Measurements from ENCODE around the gene ASTN2.

The ASTN2 gene, protein sequence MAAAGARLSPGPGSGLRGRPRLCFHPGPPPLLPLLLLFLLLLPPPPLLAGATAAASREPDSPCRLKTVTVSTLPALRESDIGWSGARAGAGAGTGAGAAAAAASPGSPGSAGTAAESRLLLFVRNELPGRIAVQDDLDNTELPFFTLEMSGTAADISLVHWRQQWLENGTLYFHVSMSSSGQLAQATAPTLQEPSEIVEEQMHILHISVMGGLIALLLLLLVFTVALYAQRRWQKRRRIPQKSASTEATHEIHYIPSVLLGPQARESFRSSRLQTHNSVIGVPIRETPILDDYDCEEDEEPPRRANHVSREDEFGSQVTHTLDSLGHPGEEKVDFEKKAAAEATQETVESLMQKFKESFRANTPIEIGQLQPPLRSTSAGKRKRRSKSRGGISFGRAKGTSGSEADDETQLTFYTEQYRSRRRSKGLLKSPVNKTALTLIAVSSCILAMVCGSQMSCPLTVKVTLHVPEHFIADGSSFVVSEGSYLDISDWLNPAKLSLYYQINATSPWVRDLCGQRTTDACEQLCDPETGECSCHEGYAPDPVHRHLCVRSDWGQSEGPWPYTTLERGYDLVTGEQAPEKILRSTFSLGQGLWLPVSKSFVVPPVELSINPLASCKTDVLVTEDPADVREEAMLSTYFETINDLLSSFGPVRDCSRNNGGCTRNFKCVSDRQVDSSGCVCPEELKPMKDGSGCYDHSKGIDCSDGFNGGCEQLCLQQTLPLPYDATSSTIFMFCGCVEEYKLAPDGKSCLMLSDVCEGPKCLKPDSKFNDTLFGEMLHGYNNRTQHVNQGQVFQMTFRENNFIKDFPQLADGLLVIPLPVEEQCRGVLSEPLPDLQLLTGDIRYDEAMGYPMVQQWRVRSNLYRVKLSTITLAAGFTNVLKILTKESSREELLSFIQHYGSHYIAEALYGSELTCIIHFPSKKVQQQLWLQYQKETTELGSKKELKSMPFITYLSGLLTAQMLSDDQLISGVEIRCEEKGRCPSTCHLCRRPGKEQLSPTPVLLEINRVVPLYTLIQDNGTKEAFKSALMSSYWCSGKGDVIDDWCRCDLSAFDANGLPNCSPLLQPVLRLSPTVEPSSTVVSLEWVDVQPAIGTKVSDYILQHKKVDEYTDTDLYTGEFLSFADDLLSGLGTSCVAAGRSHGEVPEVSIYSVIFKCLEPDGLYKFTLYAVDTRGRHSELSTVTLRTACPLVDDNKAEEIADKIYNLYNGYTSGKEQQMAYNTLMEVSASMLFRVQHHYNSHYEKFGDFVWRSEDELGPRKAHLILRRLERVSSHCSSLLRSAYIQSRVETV (N-terminal part only)

DNA sequence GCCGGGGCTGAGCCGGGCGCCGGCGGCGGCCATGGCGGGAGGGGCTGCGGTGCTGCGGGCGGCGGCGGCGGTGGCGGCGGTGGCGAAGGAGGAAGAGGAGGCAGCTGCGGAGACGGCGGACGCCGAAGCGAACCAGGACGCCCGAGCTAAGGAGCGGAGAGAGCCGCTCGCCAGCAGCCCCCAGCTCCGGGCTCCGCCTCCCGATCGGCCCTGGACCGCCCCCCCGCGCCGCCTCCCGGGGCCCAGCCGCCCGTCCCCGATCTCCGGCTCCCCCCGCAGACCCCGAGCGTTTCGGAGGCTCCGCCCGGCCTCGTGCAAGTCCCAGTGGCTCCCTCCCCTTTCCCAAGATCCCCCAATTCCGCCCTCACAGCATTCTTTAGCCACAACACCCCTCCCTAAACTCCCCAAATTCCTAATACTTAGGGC lies at the start of gene ASTN2:
TSS of gene ASTN2 (minus strand) at position 152 of the 426 bp plus-strand sequence. CDS start at position 33, 119 bp downstream.
- no peaks in the 10 kb centered on the region for H3K36me3 ChIP-seq (ENCODE audit: control insufficient read depth, insufficient read depth, low read length)
- peak within 1 kb of the TSS; percentile 78 for H3K4me3 ChIP-seq (ENCODE audit: low read depth, low read length)
- H3K4me1 ChIP-seq (ENCODE audit: control insufficient read depth, insufficient read depth, low read length) = peaks cover 22% of the 10 kb centered on the region
- peaks cover 89% of the 10 kb centered on the region for H3K27me3 ChIP-seq (ENCODE audit: control insufficient read depth, insufficient read depth, low read length)
- no peaks in the 10 kb centered on the region for H3K9me3 ChIP-seq (ENCODE audit: control insufficient read depth, insufficient read depth, low read depth, low read length)
- H3K9ac ChIP-seq (ENCODE audit: low read length) = no peak within 1 kb of the TSS
- H3K27ac ChIP-seq (ENCODE audit: low read depth, low read length) = no peak within 1 kb of the TSS

DNA sequence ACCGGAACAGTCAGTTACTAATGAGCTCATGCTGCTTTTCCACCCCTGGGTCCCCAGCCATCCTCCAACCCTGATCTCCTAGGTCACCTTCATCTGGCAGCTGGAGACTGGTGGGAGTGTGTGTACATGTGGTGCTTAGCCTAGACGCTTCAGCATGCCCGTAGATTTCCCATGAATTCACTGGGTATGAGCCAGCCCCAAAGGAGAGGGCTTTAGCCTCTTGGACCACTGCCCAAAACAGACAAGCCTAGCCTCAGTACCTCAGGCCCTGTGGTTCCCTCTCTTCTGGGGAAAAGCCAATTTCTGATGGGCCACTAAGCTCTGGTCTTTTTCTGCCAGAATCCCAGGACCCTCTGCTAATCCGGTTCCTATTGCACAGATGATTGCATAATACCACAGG lies 48.0 kb upstream of the ASTN2 start:
- Histone ChIP-seq H3K36me3 (ENCODE audit: control insufficient read depth, insufficient read depth, low read length) (no peaks in the 10 kb centered on the region), H3K27me3 (ENCODE audit: control insufficient read depth, insufficient read depth, low read length) (0 out of 2 replicates have a peak, but pooled peaks cover 4% of the 10 kb centered on the region), H3K4me1 (ENCODE audit: control insufficient read depth, insufficient read depth, low read length) (no peaks in the 10 kb centered on the region), H3K9ac (ENCODE audit: low read length) (no peak overlapping the region), H3K9me3 (ENCODE audit: control insufficient read depth, insufficient read depth, low read depth, low read length) (no peaks in the 10 kb centered on the region), H3K4me3 (ENCODE audit: low read depth, low read length) (no peak overlapping the region), H3K27ac (ENCODE audit: low read depth, low read length) (no peak overlapping the region)

DNA sequence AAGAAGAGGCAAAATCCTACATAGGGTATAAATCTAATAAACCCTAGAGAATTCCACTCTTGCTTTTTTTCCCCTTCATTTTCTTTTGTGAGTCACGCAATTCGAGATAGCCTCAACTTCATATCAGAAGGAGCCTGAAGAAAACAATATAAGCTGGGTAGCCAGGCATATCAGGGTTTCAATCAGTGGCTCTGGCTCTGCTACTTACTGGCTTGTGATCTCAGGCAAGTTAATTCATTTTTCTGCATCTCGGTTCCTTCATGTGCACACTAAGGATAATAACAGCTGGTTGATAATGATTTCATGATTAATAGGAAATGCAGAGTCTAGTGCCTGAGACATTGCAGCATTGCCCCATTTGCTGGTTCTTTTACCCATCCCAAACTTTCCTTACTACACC lies 46.5 kb upstream of the ASTN2 start:
- H3K4me3 ChIP-seq (ENCODE audit: low read depth, low read length) = no peak overlapping the region
- H3K27ac ChIP-seq (ENCODE audit: low read depth, low read length) = no peak overlapping the region
- no peaks in the 10 kb centered on the region for H3K9me3 ChIP-seq (ENCODE audit: control insufficient read depth, insufficient read depth, low read depth, low read length)
- H3K27me3 ChIP-seq (ENCODE audit: control insufficient read depth, insufficient read depth, low read length) = 0 out of 2 replicates have a peak, but pooled peaks cover 4% of the 10 kb centered on the region
- H3K9ac ChIP-seq (ENCODE audit: low read length) = no peak overlapping the region
- no peaks in the 10 kb centered on the region for H3K36me3 ChIP-seq (ENCODE audit: control insufficient read depth, insufficient read depth, low read length)
- no peaks in the 10 kb centered on the region for H3K4me1 ChIP-seq (ENCODE audit: control insufficient read depth, insufficient read depth, low read length)

DNA sequence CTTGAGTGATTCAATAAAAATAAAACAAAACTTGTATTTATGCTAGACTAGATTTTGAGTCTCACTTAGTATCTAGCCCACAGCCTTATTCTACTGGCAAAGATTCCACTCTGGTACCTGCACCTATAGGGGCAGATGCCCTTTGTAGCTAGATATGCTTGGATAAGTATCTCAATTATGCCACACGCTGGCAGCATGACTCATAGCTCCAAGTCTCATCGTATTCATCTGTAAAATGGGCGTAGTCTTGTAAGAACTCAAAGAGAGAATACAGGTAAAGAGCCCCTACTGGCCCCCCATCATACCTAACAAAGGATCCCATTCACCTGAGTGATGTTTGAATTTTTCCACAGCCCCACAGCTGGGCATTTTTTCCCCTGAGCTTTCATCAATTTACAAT lies 45.9 kb upstream of the ASTN2 start:
- H3K9ac ChIP-seq (ENCODE audit: low read length) = no peak overlapping the region
- H3K9me3 ChIP-seq (ENCODE audit: control insufficient read depth, insufficient read depth, low read depth, low read length) = no peaks in the 10 kb centered on the region
- H3K4me3 ChIP-seq (ENCODE audit: low read depth, low read length) = no peak overlapping the region
- H3K4me1 ChIP-seq (ENCODE audit: control insufficient read depth, insufficient read depth, low read length) = no peaks in the 10 kb centered on the region
- H3K36me3 ChIP-seq (ENCODE audit: control insufficient read depth, insufficient read depth, low read length) = no peaks in the 10 kb centered on the region
- 0 out of 2 replicates have a peak, but pooled peaks cover 4% of the 10 kb centered on the region for H3K27me3 ChIP-seq (ENCODE audit: control insufficient read depth, insufficient read depth, low read length)
- H3K27ac ChIP-seq (ENCODE audit: low read depth, low read length) = no peak overlapping the region

DNA sequence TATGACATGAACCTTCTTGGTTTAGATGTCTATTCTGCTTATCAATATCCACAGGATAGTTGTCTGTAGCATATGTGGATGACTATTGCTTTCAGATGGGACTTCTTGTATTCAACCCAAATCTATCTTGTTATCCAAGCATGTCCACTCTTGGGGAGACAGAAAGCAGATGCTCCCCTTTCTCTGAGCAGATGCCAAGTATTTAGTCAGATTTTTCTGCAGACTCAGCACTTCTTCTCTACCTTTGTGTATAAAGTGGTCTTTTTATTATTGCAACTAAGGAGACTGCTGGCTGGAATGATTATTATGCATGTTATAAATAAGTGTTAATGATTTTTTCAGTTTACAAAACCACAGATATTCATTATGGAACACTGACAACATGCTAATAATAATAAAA lies 45.1 kb upstream of the ASTN2 start:
- Histone ChIP-seq H3K4me1 (ENCODE audit: control insufficient read depth, insufficient read depth, low read length) (no peaks in the 10 kb centered on the region), H3K36me3 (ENCODE audit: control insufficient read depth, insufficient read depth, low read length) (no peaks in the 10 kb centered on the region), H3K4me3 (ENCODE audit: low read depth, low read length) (no peak overlapping the region), H3K9me3 (ENCODE audit: control insufficient read depth, insufficient read depth, low read depth, low read length) (no peaks in the 10 kb centered on the region), H3K27me3 (ENCODE audit: control insufficient read depth, insufficient read depth, low read length) (0 out of 2 replicates have a peak, but pooled peaks cover under 1% of the 10 kb centered on the region), H3K27ac (ENCODE audit: low read depth, low read length) (no peak overlapping the region), H3K9ac (ENCODE audit: low read length) (no peak overlapping the region)

DNA sequence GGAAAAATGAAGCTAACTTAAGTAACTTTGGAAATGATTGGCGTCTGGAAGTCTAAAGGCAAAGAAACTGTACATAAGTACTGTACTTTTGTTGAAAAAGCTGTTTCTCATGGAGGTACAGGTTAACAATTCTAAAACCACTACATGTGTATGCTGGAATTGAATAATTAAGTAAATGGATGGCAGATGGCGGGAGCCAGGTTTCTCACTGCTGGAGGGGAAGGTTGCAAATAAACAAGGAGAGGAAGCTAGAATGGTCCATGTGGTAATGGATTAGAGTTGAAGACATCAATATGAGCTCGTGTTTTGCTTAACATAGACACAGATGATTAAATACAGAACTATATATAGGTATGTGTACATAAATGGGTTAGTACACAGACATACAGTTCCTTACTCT lies 43.2 kb upstream of the ASTN2 start:
- no peaks in the 10 kb centered on the region for H3K27me3 ChIP-seq (ENCODE audit: control insufficient read depth, insufficient read depth, low read length)
- no peaks in the 10 kb centered on the region for H3K4me1 ChIP-seq (ENCODE audit: control insufficient read depth, insufficient read depth, low read length)
- no peaks in the 10 kb centered on the region for H3K9me3 ChIP-seq (ENCODE audit: control insufficient read depth, insufficient read depth, low read depth, low read length)
- H3K36me3 ChIP-seq (ENCODE audit: control insufficient read depth, insufficient read depth, low read length) = no peaks in the 10 kb centered on the region
- H3K4me3 ChIP-seq (ENCODE audit: low read depth, low read length) = no peak overlapping the region
- no peak overlapping the region for H3K9ac ChIP-seq (ENCODE audit: low read length)
- no peak overlapping the region for H3K27ac ChIP-seq (ENCODE audit: low read depth, low read length)

DNA sequence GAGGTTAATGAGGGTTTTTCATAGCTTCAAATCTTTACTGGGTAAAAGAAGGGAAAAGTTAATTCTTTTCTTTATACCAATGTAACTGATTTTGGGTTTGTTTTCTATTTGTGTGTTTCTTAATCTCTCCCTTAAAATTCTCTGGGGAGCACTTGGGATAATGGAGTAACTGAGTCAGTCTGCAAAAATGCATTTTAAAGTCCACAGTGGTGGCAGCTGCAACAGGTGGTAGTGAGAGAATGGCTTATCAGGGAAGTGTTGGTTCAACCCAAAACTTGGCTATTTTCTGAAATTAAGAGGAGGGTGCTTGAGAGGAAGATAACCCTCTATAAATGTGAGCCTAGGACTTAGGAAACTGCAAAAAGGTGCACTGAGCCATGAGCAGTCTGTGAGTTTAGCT lies 39.9 kb upstream of the ASTN2 start:
- Histone ChIP-seq H3K4me3 (ENCODE audit: low read depth, low read length) (no peak overlapping the region), H3K9ac (ENCODE audit: low read length) (no peak overlapping the region), H3K27me3 (ENCODE audit: control insufficient read depth, insufficient read depth, low read length) (peaks cover 4% of the 10 kb centered on the region; the same call in 1 of the 2 replicates), H3K9me3 (ENCODE audit: control insufficient read depth, insufficient read depth, low read depth, low read length) (no peaks in the 10 kb centered on the region), H3K27ac (ENCODE audit: low read depth, low read length) (no peak overlapping the region), H3K4me1 (ENCODE audit: control insufficient read depth, insufficient read depth, low read length) (no peaks in the 10 kb centered on the region), H3K36me3 (ENCODE audit: control insufficient read depth, insufficient read depth, low read length) (no peaks in the 10 kb centered on the region)

DNA sequence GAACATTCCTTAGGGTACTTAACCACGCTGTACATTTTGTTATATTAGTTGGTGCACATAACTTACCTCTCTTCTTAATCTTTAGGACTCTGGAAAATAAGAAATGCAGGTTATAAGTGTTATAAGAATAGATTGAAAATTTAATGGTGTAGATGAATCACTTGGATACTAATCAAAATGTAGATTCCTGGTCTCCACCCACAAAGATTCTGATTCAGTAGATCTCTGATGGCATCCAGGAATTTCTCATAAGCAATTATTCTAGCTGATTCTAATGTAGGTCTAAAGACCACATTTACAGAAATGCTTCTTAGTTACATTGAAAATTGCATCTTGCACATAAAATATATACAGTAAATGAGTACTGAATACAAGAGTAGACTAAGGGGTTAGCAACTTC lies 38.9 kb upstream of the ASTN2 start:
- H3K27me3 ChIP-seq (ENCODE audit: control insufficient read depth, insufficient read depth, low read length) = peaks cover 4% of the 10 kb centered on the region; the same call in 1 of the 2 replicates

DNA sequence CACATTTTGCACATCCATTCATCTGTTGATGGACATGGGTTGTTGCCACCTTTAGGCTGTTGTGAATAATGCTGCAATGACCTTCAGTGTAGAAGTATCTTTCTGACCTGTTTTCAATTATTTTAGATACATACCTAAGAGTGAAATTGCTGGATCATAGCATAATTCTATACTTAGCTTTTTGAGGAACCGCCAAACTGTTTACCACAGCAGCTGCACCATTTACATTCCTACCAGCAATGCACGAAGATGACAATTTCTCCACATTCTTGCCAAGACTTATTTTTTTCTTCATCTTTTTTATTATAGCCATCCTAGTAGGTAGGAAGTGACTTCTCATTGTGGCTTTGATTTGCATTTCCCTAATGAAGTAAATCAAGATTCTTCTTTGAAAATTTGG lies 36.5 kb upstream of the ASTN2 start:
- peaks cover 4% of the 10 kb centered on the region; the same call in 1 of the 2 replicates for H3K27me3 ChIP-seq (ENCODE audit: control insufficient read depth, insufficient read depth, low read length)
- H3K4me1 ChIP-seq (ENCODE audit: control insufficient read depth, insufficient read depth, low read length) = no peaks in the 10 kb centered on the region
- no peak overlapping the region for H3K9ac ChIP-seq (ENCODE audit: low read length)

More for the DNA sequence above, 38.9 kb upstream of the ASTN2 start:
- H3K36me3 ChIP-seq (ENCODE audit: control insufficient read depth, insufficient read depth, low read length) = no peaks in the 10 kb centered on the region
- no peak overlapping the region for H3K9ac ChIP-seq (ENCODE audit: low read length)
- H3K27ac ChIP-seq (ENCODE audit: low read depth, low read length) = no peak overlapping the region
- H3K9me3 ChIP-seq (ENCODE audit: control insufficient read depth, insufficient read depth, low read depth, low read length) = no peaks in the 10 kb centered on the region
- H3K4me3 ChIP-seq (ENCODE audit: low read depth, low read length) = no peak overlapping the region
- no peaks in the 10 kb centered on the region for H3K4me1 ChIP-seq (ENCODE audit: control insufficient read depth, insufficient read depth, low read length)

DNA sequence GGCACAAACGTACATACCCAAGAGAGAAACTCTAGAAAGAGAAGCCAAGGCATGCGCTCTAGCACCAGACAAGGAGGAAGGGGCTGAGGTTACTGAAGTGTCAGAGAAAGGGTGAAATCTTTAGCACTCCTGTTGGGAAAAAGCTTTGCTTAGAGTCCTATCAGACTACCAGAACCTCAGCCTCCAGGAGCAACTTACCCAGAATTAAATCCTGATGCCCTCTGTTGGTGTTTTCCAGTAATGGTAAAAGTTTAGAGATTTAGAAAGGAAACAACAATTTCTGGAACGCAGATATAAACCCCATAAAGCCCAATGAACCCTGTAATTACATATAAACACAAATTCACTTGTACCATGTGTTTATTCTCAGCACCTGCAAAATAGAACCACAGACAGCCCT lies 33.2 kb upstream of the ASTN2 start:
- H3K9me3 ChIP-seq (ENCODE audit: control insufficient read depth, insufficient read depth, low read depth, low read length) = no peaks in the 10 kb centered on the region
- no peak overlapping the region for H3K27ac ChIP-seq (ENCODE audit: low read depth, low read length)
- no peaks in the 10 kb centered on the region for H3K4me1 ChIP-seq (ENCODE audit: control insufficient read depth, insufficient read depth, low read length)
- no peak overlapping the region for H3K9ac ChIP-seq (ENCODE audit: low read length)
- H3K36me3 ChIP-seq (ENCODE audit: control insufficient read depth, insufficient read depth, low read length) = no peaks in the 10 kb centered on the region
- peaks cover 4% of the 10 kb centered on the region; the same call in 1 of the 2 replicates for H3K27me3 ChIP-seq (ENCODE audit: control insufficient read depth, insufficient read depth, low read length)
- no peak overlapping the region for H3K4me3 ChIP-seq (ENCODE audit: low read depth, low read length)

More for the DNA sequence above, 36.5 kb upstream of the ASTN2 start:
- no peak overlapping the region for H3K4me3 ChIP-seq (ENCODE audit: low read depth, low read length)
- H3K9me3 ChIP-seq (ENCODE audit: control insufficient read depth, insufficient read depth, low read depth, low read length) = no peaks in the 10 kb centered on the region
- no peaks in the 10 kb centered on the region for H3K36me3 ChIP-seq (ENCODE audit: control insufficient read depth, insufficient read depth, low read length)
- H3K27ac ChIP-seq (ENCODE audit: low read depth, low read length) = no peak overlapping the region

All from HUES6 (cell line).